Skeletal muscle tissue (tissue), 4 donors: ENCODE measurements around the gene HAND1. TPM values are rescaled to one million over a fixed set of nuclear protein-coding genes. Genes with fewer than 3 reads are reported as not detected.

Experiments used
- H3K27ac ChIP-seq: one replicate; pipeline ENCODE4 v1.7.0; 2013; ENCODE audit warnings: mild to moderate bottlenecking, low read depth, low read length, inconsistent platforms
- H3K27me3 ChIP-seq, 3 donors: one replicate each; pipeline ENCODE4 v1.7.0; 2013; ENCODE audit warnings: low read length in 3 of 3; ENCODE audit not compliant: control insufficient read depth in 3 of 3, insufficient read depth in 3 of 3
- H3K36me3 ChIP-seq, 3 donors: one replicate each; pipeline ENCODE4 v1.7.0; 2013; ENCODE audit warnings: low read length in 3 of 3; ENCODE audit not compliant: control insufficient read depth in 3 of 3, insufficient read depth in 3 of 3
- H3K4me1 ChIP-seq, 3 donors: one replicate each; pipeline ENCODE4 v1.7.0; 2013; ENCODE audit warnings: low read length in 3 of 3, mild to moderate bottlenecking in 3 of 3; ENCODE audit not compliant: control insufficient read depth in 3 of 3, insufficient read depth in 3 of 3
- H3K4me3 ChIP-seq, 3 donors: one replicate each; pipeline ENCODE4 v1.7.0; 2013; ENCODE audit warnings: low read length in 3 of 3
- H3K9ac ChIP-seq, 3 donors: one replicate each; pipeline ENCODE4 v1.7.0; 2013; ENCODE audit warnings: low read length in 3 of 3, mild to moderate bottlenecking in 3 of 3, moderate library complexity in 2 of 3, low read depth in 1 of 3
- H3K9me3 ChIP-seq, 3 donors: one replicate each; pipeline ENCODE4 v1.7.0; 2013; ENCODE audit warnings: low read length in 3 of 3; ENCODE audit not compliant: control insufficient read depth in 3 of 3
- total RNA-seq: library from RNA; depleted of rRNA; stranded (reverse); fragments of >200 nt; gene quantifications from one replicate; pipeline ENCODE4 v1.2.3, GENCODE V29; 2014
- donor health status: Osteomylitis.

The HAND1 gene
- total RNA-seq, 1 donor from 2014 or later, result not detected

GRCh38 chr5:154446195-154447088 lies 31.6 kb downstream of the HAND1 start:
- Histone ChIP-seq H3K4me3 (peak overlapping the region; percentile 75 to 94 (median 78)), H3K36me3 (peaks cover 0 to 14% (median 13%) of the 10 kb centered on the region in 3 donors), H3K27me3 (no peaks in the 10 kb centered on the region), H3K9ac (peak overlapping the region; percentile 65 to 84 (median 81)), H3K4me1 (peaks cover 21 to 32% (median 21%) of the 10 kb centered on the region in 3 donors), H3K9me3 (no peaks in the 10 kb centered on the region), H3K27ac (peak overlapping the region; percentile 60)

DNA sequence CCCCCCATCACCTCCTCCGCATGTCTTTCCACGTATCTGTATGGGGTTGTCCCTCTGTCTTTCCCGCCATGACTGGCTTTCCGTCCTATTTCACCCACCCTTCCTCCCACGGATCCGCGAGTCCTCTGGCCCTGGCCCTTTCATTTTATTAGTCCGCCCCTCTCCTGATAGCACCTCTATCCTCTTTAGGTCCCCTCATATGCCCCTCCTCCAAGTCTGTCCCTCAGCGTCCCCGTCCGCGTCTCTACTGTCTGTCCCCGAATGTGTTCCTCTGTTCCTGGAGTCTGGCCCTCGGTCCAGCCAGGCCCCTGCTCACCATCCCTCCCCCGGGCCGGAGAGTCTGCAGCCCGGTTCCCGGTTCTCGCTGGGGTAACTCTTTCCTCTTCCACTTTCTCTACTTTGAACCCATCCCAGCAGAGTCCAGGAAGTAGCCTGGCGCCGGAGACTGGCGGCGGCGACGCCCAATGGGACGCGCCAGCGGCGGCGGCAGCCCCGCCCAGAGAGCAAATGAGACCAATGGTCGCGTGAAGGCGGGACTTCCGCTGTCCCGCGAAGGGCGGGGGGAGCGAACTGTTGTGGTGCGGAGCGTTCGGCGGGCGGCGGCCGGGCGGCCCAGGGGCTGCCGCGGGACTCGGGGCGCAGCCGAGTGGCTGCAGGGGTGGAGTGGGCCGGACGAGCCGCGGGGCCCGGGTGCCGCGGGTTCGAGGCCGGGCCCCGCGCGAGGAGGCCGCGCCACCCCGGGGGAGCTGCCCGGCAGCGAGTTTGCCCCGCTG lies 32.4 kb downstream of the HAND1 start, which contains the start of gene SAP30L:
Gene SAP30L, plus strand, starts transcription at position 576 of the 773 bp plus-strand sequence. CDS start 608 bp downstream, outside the sequence.
- peak within 1 kb of the TSS; percentile 60 for H3K27ac ChIP-seq
- H3K4me3 ChIP-seq, result peak within 1 kb of the TSS; percentile 94 to 99 (median 94)
- H3K9ac ChIP-seq, result peak within 1 kb of the TSS; percentile 88 to 93 (median 90)
- peaks cover 0 to 14% (median 10%) of the 10 kb centered on the region in 3 donors for H3K36me3 ChIP-seq
- no peaks in the 10 kb centered on the region for H3K9me3 ChIP-seq
- peaks cover 21 to 32% (median 21%) of the 10 kb centered on the region in 3 donors for H3K4me1 ChIP-seq
- no peaks in the 10 kb centered on the region for H3K27me3 ChIP-seq

DNA sequence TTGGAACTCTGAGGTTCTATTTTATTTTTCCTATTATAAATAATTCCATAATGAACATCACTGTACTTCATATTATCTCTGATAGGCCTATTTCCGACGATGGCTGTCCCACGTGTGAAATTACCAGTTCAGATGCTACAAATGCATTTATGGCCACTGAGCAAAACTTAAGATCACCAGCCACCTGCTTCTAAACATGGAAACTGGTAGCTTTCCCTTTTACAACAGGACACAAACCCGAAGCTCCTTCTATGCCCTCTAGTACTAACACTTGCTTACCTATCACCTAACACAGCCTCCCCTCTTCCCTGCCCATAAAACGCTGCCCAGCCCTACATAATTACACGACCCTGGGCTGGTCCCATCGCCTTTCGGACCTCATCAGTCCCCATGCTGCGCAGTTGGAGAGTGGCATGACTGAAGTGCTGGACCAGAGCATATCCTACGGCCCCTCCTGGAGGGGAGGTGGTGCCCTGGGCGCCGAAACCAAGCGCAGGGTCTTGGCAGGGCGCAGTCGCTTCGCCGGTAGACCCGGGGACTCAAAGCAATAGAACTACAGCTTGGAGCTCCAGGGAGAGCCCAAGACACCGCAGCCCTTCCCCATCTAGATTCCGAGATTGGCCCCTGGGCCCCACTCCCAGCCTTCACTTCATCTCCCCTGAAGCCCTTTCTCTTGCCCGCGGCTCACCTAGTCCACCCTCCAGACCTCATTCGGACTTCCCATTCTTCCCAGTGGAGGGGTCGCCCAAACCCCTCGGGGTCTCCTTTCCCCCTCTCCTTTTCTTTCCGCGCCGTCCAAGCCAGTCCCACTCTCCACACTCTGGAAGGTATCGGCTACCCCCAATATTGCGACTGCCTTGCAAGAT lies 33.2 kb downstream of the HAND1 start:
- Histone ChIP-seq H3K9me3 (no peaks in the 10 kb centered on the region), H3K9ac (peak overlapping the region; percentile 88 to 93 (median 90)), H3K4me3 (peak overlapping the region; percentile 94 to 99 (median 94)), H3K27me3 (no peaks in the 10 kb centered on the region), H3K4me1 (peaks cover 21 to 32% (median 21%) of the 10 kb centered on the region in 3 donors), H3K36me3 (peaks cover 0 to 14% (median 10%) of the 10 kb centered on the region in 3 donors), H3K27ac (peak overlapping the region; percentile 39)

- no peaks in the 10 kb centered on the region for H3K9me3 ChIP-seq
- H3K27ac ChIP-seq, result no peak overlapping the region
- H3K27me3 ChIP-seq, result no peaks in the 10 kb centered on the region
- peaks cover 15 to 24% (median 18%) of the 10 kb centered on the region in 3 donors for H3K4me1 ChIP-seq
- H3K36me3 ChIP-seq, result peaks cover 3 to 24% (median 9%) of the 10 kb centered on the region in 3 donors
- no peak overlapping the region for H3K9ac ChIP-seq
- H3K4me3 ChIP-seq, result no peak overlapping the region
Observed at GRCh38 chr5:154442801-154443200, 35.2 kb downstream of the HAND1 start.

- no peak overlapping the region for H3K4me3 ChIP-seq
- no peaks in the 10 kb centered on the region for H3K9me3 ChIP-seq
- H3K27ac ChIP-seq, result no peak overlapping the region
- no peak overlapping the region for H3K9ac ChIP-seq
- peaks cover 6 to 12% (median 10%) of the 10 kb centered on the region in 3 donors for H3K4me1 ChIP-seq
- H3K36me3 ChIP-seq, result peaks cover 6 to 27% (median 20%) of the 10 kb centered on the region in 3 donors
- no peaks in the 10 kb centered on the region for H3K27me3 ChIP-seq
Observed at GRCh38 chr5:154440540-154440939, 37.5 kb downstream of the HAND1 start.

DNA sequence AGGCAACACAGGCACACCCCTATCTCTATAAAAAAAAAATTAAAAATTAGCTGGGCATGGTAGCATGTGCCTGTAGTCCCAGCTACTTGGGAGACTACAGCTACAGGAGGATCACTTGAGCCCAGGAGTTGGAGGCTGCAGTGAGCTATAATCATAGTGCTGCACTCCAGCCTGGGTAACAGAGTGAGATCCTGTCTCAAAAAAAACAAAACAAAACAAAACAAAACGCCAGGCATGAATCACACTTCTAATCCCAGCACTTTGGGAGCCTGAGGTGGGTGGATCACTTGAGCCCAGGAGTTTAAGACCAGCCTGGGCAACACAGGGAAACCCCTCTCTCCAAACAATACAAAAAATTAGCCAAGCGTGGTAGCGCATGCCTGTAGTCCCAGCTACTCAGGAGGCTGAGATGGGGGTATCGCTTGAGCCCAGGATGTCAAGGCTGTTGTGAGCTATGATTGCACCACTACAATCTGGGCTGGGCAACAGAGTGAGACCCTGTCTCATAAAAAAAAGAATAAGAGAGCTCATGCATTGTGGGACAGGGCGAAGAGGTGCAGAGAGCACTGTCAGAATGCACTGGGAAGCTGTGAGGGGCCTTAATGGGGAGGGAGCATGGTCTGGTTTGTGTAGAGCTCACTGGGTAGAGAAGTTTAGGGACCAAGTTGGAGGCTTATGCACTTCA lies 40.6 kb downstream of the HAND1 start:
- no peaks in the 10 kb centered on the region for H3K4me1 ChIP-seq
- H3K9ac ChIP-seq, result no peak overlapping the region
- H3K9me3 ChIP-seq, result no peaks in the 10 kb centered on the region
- no peak overlapping the region for H3K27ac ChIP-seq
- no peaks in the 10 kb centered on the region for H3K27me3 ChIP-seq
- H3K4me3 ChIP-seq, result no peak overlapping the region
- H3K36me3 ChIP-seq, result peaks cover 6 to 26% (median 20%) of the 10 kb centered on the region in 3 donors

GRCh38 chr5:154435226-154435625 lies 42.8 kb downstream of the HAND1 start:
- H3K36me3 ChIP-seq, result peaks cover 6 to 13% (median 13%) of the 10 kb centered on the region in 3 donors

GRCh38 chr5:154430961-154431630 lies 46.9 kb downstream of the HAND1 start:
- Histone ChIP-seq H3K36me3 (peaks cover 0 to 6% (median 0%) of the 10 kb centered on the region in 3 donors), H3K4me3 (no peak overlapping the region), H3K4me1 (no peaks in the 10 kb centered on the region), H3K9ac (no peak overlapping the region), H3K27ac (no peak overlapping the region), H3K27me3 (no peaks in the 10 kb centered on the region), H3K9me3 (no peaks in the 10 kb centered on the region)

More at GRCh38 chr5:154435226-154435625, 42.8 kb downstream of the HAND1 start:
- H3K27ac ChIP-seq, result no peak overlapping the region
- no peaks in the 10 kb centered on the region for H3K27me3 ChIP-seq
- no peak overlapping the region for H3K9ac ChIP-seq
- no peaks in the 10 kb centered on the region for H3K9me3 ChIP-seq
- no peaks in the 10 kb centered on the region for H3K4me1 ChIP-seq
- H3K4me3 ChIP-seq, result no peak overlapping the region
